HEK293 (cell line): Measurements from ENCODE around the gene ARHGEF40.

ENCODE experiments used
- KLF16 ChIP-seq: fragments of 450-650 bp; formaldehyde crosslinking; IDR thresholded peaks from 2 replicates; pipeline ENCODE4 v1.5.1; 2017; ENCODE audit warnings: missing biosample characterization, missing genetic modification characterization
- KLF8 ChIP-seq: fragments of 450-650 bp; formaldehyde crosslinking; IDR thresholded peaks from 2 replicates; pipeline ENCODE4 v1.5.1; 2016; ENCODE audit warnings: missing biosample characterization, missing genetic modification characterization
- KLF9 ChIP-seq: fragments of 450-650 bp; formaldehyde crosslinking; IDR thresholded peaks from 2 replicates; pipeline ENCODE4 v1.5.1; 2016; ENCODE audit warnings: missing biosample characterization, missing genetic modification characterization, low read depth
- MZF1 ChIP-seq: fragments of 450-650 bp; formaldehyde crosslinking; IDR thresholded peaks from 2 replicates; pipeline ENCODE4 v1.5.1; 2017; ENCODE audit warnings: missing biosample characterization, missing genetic modification characterization, borderline replicate concordance
- SP7 ChIP-seq: fragments of 450-650 bp; formaldehyde crosslinking; IDR thresholded peaks from 2 replicates; pipeline ENCODE4 v1.5.1; 2016; ENCODE audit warnings: missing biosample characterization, missing genetic modification characterization
- TCF7L2 ChIP-seq: IDR thresholded peaks from 2 replicates; pipeline ENCODE4 v1.6.1; 2011; ENCODE audit warnings: low read depth, mild to moderate bottlenecking, inconsistent platforms, low read length, moderate library complexity, borderline replicate concordance
- ZBTB21 ChIP-seq: fragments of 450-650 bp; formaldehyde crosslinking; IDR thresholded peaks from 2 replicates; pipeline ENCODE4 v1.5.1; 2017; ENCODE audit warnings: missing biosample characterization, missing genetic modification characterization
- ZBTB48 ChIP-seq: fragments of 450-650 bp; formaldehyde crosslinking; IDR thresholded peaks from 2 replicates; pipeline ENCODE4 v1.5.1; 2016; ENCODE audit warnings: missing biosample characterization, missing genetic modification characterization
- ZEB2 ChIP-seq: fragments of 450-650 bp; formaldehyde crosslinking; IDR thresholded peaks from 2 replicates; pipeline ENCODE4 v1.5.1; 2016; ENCODE audit warnings: missing biosample characterization, missing genetic modification characterization
- ZFP41 ChIP-seq: fragments of 450-650 bp; formaldehyde crosslinking; IDR thresholded peaks from 2 replicates; pipeline ENCODE4 v1.5.1; 2016; ENCODE audit warnings: missing biosample characterization, missing genetic modification characterization, borderline replicate concordance
- ZIC2 ChIP-seq: fragments of 450-650 bp; formaldehyde crosslinking; IDR thresholded peaks from 2 replicates; pipeline ENCODE4 v1.5.1; 2016; ENCODE audit warnings: missing biosample characterization, missing genetic modification characterization
- ZNF114 ChIP-seq: fragments of 450-650 bp; formaldehyde crosslinking; IDR thresholded peaks from 2 replicates; pipeline ENCODE4 v1.5.0; 2017; ENCODE audit warnings: missing biosample characterization, missing genetic modification characterization
- ZNF157 ChIP-seq: fragments of 450-650 bp; formaldehyde crosslinking; IDR thresholded peaks from 2 replicates; pipeline ENCODE4 v1.5.1; 2016; ENCODE audit warnings: missing biosample characterization, missing genetic modification characterization
- ZNF16 ChIP-seq: fragments of 450-650 bp; formaldehyde crosslinking; IDR thresholded peaks from 2 replicates; pipeline ENCODE4 v1.5.1; 2016; ENCODE audit warnings: low read depth, missing biosample characterization, missing genetic modification characterization
- ZNF174 ChIP-seq: fragments of 450-650 bp; formaldehyde crosslinking; IDR thresholded peaks from 2 replicates; pipeline ENCODE4 v1.5.0; 2017; ENCODE audit warnings: missing biosample characterization, mild to moderate bottlenecking, missing genetic modification characterization
- ZNF184 ChIP-seq: fragments of 450-650 bp; IDR thresholded peaks from 2 replicates; pipeline ENCODE4 v1.5.1; 2018; ENCODE audit warnings: missing biosample characterization, mild to moderate bottlenecking, missing genetic modification characterization
- ZNF211 ChIP-seq: fragments of 450-650 bp; formaldehyde crosslinking; IDR thresholded peaks from 2 replicates; pipeline ENCODE4 v1.5.1; 2016; ENCODE audit warnings: low read depth, missing biosample characterization, missing genetic modification characterization
- ZNF221 ChIP-seq: fragments of 450-650 bp; formaldehyde crosslinking; IDR thresholded peaks from 2 replicates; pipeline ENCODE4 v1.5.1; 2017; ENCODE audit warnings: missing biosample characterization, missing genetic modification characterization, borderline replicate concordance
- ZNF223 ChIP-seq: fragments of 450-650 bp; formaldehyde crosslinking; IDR thresholded peaks from 2 replicates; pipeline ENCODE4 v1.5.1; 2016; ENCODE audit warnings: missing biosample characterization, missing genetic modification characterization
- ZNF239 ChIP-seq: fragments of 450-650 bp; formaldehyde crosslinking; IDR thresholded peaks from 2 replicates; pipeline ENCODE4 v1.5.1; 2016; ENCODE audit warnings: missing biosample characterization, missing genetic modification characterization
- ZNF335 ChIP-seq: fragments of 450-650 bp; formaldehyde crosslinking; conservative IDR thresholded peaks from 2 replicates; pipeline ENCODE4 v1.5.1; 2016; ENCODE audit warnings: missing biosample characterization, missing genetic modification characterization
- ZNF391 ChIP-seq: fragments of 450-650 bp; formaldehyde crosslinking; IDR thresholded peaks from 2 replicates; pipeline ENCODE4 v1.5.1; 2016; ENCODE audit warnings: low read depth, missing biosample characterization, missing genetic modification characterization, borderline replicate concordance
- ZNF404 ChIP-seq: fragments of 450-650 bp; formaldehyde crosslinking; IDR thresholded peaks from 2 replicates; pipeline ENCODE4 v1.5.1; 2017; ENCODE audit warnings: missing biosample characterization, missing genetic modification characterization
- ZNF426 ChIP-seq: fragments of 450-650 bp; formaldehyde crosslinking; IDR thresholded peaks from 2 replicates; pipeline ENCODE4 v1.5.1; 2017; ENCODE audit warnings: missing biosample characterization, missing genetic modification characterization, mild to moderate bottlenecking, inconsistent platforms, moderate library complexity
- ZNF473 ChIP-seq: fragments of 450-650 bp; formaldehyde crosslinking; IDR thresholded peaks from 2 replicates; pipeline ENCODE4 v1.5.1; 2017; ENCODE audit warnings: missing biosample characterization, missing genetic modification characterization
- ZNF529 ChIP-seq: fragments of 450-650 bp; formaldehyde crosslinking; IDR thresholded peaks from 2 replicates; pipeline ENCODE4 v1.5.1; 2017; ENCODE audit warnings: missing genetic modification characterization, missing biosample characterization; ENCODE audit not compliant: insufficient replicate concordance
- ZNF555 ChIP-seq: fragments of 450-650 bp; formaldehyde crosslinking; conservative IDR thresholded peaks from 2 replicates; pipeline ENCODE4 v1.5.1; 2017; ENCODE audit warnings: missing biosample characterization, mild to moderate bottlenecking, missing genetic modification characterization, inconsistent platforms
- ZNF664 ChIP-seq: fragments of 450-650 bp; formaldehyde crosslinking; IDR thresholded peaks from 2 replicates; pipeline ENCODE4 v1.5.1; 2016; ENCODE audit warnings: missing biosample characterization, missing genetic modification characterization
- ZNF704 ChIP-seq: fragments of 450-650 bp; formaldehyde crosslinking; IDR thresholded peaks from 2 replicates; pipeline ENCODE4 v1.5.1; 2016; ENCODE audit warnings: missing biosample characterization, missing genetic modification characterization
- ZNF843 ChIP-seq: fragments of 450-650 bp; formaldehyde crosslinking; IDR thresholded peaks from 2 replicates; pipeline ENCODE4 v1.5.1; 2016; ENCODE audit warnings: missing biosample characterization, missing genetic modification characterization
- ZSCAN4 ChIP-seq: fragments of 450-650 bp; formaldehyde crosslinking; IDR thresholded peaks from 2 replicates; pipeline ENCODE4 v1.5.1; 2017; ENCODE audit warnings: missing biosample characterization, missing genetic modification characterization
- ZSCAN5A ChIP-seq: fragments of 450-650 bp; formaldehyde crosslinking; IDR thresholded peaks from 2 replicates; pipeline ENCODE4 v1.5.1; 2016; ENCODE audit warnings: missing biosample characterization, missing genetic modification characterization
- TF ChIP-seq, protein P1 (sequence below): fragments of 450-650 bp; formaldehyde crosslinking; optimal IDR thresholded peaks from 2 replicates; pipeline ENCODE3; 2016; ENCODE audit warnings: missing biosample characterization, mild to moderate bottlenecking, missing genetic modification characterization
- TF ChIP-seq, protein P2 (sequence below): fragments of 450-650 bp; formaldehyde crosslinking; IDR thresholded peaks from 2 replicates; pipeline ENCODE4 v1.5.1; 2016; ENCODE audit warnings: missing biosample characterization, missing genetic modification characterization
- TF ChIP-seq, protein P3 (sequence below): fragments of 450-650 bp; formaldehyde crosslinking; IDR thresholded peaks from 2 replicates; pipeline ENCODE4 v1.5.1; 2017; ENCODE audit warnings: missing biosample characterization, missing genetic modification characterization

ARHGEF40 gene

GRCh38 chr14:21070610-21071224 is 613 bp downstream of the ARHGEF40 start (continued):
- TF ChIP-seq ZNF391 (tag by site-specific recombination): no peak
- TF ChIP-seq ZEB2 (tag by site-specific recombination): no peak
- TF ChIP-seq, protein P1, sequence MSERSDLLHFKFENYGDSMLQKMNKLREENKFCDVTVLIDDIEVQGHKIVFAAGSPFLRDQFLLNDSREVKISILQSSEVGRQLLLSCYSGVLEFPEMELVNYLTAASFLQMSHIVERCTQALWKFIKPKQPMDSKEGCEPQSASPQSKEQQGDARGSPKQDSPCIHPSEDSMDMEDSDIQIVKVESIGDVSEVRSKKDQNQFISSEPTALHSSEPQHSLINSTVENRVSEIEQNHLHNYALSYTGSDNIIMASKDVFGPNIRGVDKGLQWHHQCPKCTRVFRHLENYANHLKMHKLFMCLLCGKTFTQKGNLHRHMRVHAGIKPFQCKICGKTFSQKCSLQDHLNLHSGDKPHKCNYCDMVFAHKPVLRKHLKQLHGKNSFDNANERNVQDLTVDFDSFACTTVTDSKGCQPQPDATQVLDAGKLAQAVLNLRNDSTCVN: no peak
- no peak for TF ChIP-seq ZSCAN5A (tag by site-specific recombination)
- TF ChIP-seq ZNF843 (tag by site-specific recombination): no peak
- no peak for TF ChIP-seq ZNF239 (tag by site-specific recombination)
- no peak for TF ChIP-seq ZNF221
- peak; percentile 64; the same call in 1 of the 2 replicates for TF ChIP-seq KLF8
- no peak for TF ChIP-seq ZNF704 (tag by site-specific recombination)
- TF ChIP-seq KLF16 (tag by site-specific recombination): peak; percentile 54; the same call in 1 of the 2 replicates
- TF ChIP-seq ZNF335: peak; percentile 19
- TF ChIP-seq ZNF555: no peak
- no peak for TF ChIP-seq TCF7L2
- TF ChIP-seq ZNF174: no peak
- TF ChIP-seq, protein P2, sequence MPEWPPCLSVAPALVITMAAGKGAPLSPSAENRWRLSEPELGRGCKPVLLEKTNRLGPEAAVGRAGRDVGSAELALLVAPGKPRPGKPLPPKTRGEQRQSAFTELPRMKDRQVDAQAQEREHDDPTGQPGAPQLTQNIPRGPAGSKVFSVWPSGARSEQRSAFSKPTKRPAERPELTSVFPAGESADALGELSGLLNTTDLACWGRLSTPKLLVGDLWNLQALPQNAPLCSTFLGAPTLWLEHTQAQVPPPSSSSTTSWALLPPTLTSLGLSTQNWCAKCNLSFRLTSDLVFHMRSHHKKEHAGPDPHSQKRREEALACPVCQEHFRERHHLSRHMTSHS (tag by site-specific recombination): no peak
- TF ChIP-seq ZNF157 (tag by site-specific recombination): no peak
- TF ChIP-seq ZSCAN4: peak; percentile 27; the same call in 1 of the 2 replicates
- TF ChIP-seq SP7: no peak
- no peak; the same call in 1 of the 2 replicates for TF ChIP-seq KLF9 (tag by site-specific recombination)
- TF ChIP-seq ZNF529 (tag by site-specific recombination): no peak
- no peak for TF ChIP-seq ZNF223 (tag by site-specific recombination)
- no peak for TF ChIP-seq ZFP41 (tag by site-specific recombination)
- no peak for TF ChIP-seq ZNF211 (tag by site-specific recombination)
- TF ChIP-seq ZNF16 (tag by site-specific recombination): no peak
- no peak for TF ChIP-seq ZNF114 (tag by site-specific recombination)
- peak; percentile 53 for TF ChIP-seq ZIC2 (tag by site-specific recombination)
- TF ChIP-seq MZF1 (tag by site-specific recombination): no peak
- no peak for TF ChIP-seq ZNF664 (tag by site-specific recombination)
- no peak for TF ChIP-seq ZNF426 (tag by site-specific recombination)
- TF ChIP-seq ZNF473 (tag by site-specific recombination): no peak
- TF ChIP-seq ZNF404 (tag by site-specific recombination): no peak
- TF ChIP-seq, protein P3, sequence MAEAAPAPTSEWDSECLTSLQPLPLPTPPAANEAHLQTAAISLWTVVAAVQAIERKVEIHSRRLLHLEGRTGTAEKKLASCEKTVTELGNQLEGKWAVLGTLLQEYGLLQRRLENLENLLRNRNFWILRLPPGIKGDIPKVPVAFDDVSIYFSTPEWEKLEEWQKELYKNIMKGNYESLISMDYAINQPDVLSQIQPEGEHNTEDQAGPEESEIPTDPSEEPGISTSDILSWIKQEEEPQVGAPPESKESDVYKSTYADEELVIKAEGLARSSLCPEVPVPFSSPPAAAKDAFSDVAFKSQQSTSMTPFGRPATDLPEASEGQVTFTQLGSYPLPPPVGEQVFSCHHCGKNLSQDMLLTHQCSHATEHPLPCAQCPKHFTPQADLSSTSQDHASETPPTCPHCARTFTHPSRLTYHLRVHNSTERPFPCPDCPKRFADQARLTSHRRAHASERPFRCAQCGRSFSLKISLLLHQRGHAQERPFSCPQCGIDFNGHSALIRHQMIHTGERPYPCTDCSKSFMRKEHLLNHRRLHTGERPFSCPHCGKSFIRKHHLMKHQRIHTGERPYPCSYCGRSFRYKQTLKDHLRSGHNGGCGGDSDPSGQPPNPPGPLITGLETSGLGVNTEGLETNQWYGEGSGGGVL: peak; percentile 97
- TF ChIP-seq ZBTB21 (tag by site-specific recombination): no peak
- no peak for TF ChIP-seq ZNF184 (tag by site-specific recombination)
- TF ChIP-seq ZBTB48 (tag by site-specific recombination): peak; percentile 52
